ENCODE measurements around the gene FYTTD1. TPM values are rescaled to one million over a fixed set of nuclear protein-coding genes. Genes with fewer than 3 reads are reported as not detected.
A peak's percentile ranks its signal among the peaks of the same experiment; 100 is the strongest.

FYTTD1 gene
- total RNA-seq, 4 donors from 2014 or later, result 34.2 to 46.2 (median 40.3) TPM

DNA sequence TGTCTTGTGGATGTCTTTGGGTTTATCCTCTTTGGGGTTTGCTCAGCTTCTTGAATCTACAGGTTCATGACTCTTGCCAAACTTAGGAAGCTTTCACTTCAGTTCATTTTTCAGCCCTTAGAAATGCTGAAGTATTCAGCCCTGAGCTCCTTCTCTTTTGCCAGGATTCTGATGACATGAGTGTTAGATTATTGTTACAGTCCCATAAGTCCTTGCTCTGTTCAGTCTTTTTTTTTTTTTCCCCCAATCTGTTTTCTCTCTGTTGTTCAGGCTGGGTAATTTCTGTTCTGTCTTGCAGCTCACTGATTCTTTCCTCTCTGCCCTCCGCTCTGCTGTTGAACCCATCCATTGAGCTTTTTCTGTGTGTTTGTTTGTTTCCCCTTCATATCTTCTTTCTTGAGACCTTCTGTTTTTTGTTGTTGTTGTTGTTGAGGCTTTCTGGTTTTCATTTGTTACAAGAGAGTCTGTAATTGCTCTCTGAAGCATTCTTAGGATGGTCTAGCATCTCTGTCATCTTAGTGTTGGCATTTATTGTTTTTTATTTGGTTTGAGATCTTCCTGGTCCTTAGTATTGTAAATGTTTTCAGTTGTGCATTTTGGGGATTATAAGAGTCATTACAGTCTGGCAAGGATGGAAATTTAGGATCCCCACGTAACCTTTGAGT lies 59.8 kb downstream of the FYTTD1 start:
- no peaks in the 10 kb centered on the region for H3K27me3 ChIP-seq
- H3K27ac ChIP-seq, result peak overlapping the region in 1 of 3 donors; percentile 30
- no peaks in the 10 kb centered on the region for H3K9me3 ChIP-seq
- no peak for DNase-seq
- 43 to 49% methylated on average over 2 of the region's 2 CpGs for WGBS, 2 donors
- no peaks in the 10 kb centered on the region for H3K36me3 ChIP-seq
- H3K4me1 ChIP-seq, result peaks cover 9 to 12% of the 10 kb centered on the region in 2 donors
- TF ChIP-seq, protein P1, sequence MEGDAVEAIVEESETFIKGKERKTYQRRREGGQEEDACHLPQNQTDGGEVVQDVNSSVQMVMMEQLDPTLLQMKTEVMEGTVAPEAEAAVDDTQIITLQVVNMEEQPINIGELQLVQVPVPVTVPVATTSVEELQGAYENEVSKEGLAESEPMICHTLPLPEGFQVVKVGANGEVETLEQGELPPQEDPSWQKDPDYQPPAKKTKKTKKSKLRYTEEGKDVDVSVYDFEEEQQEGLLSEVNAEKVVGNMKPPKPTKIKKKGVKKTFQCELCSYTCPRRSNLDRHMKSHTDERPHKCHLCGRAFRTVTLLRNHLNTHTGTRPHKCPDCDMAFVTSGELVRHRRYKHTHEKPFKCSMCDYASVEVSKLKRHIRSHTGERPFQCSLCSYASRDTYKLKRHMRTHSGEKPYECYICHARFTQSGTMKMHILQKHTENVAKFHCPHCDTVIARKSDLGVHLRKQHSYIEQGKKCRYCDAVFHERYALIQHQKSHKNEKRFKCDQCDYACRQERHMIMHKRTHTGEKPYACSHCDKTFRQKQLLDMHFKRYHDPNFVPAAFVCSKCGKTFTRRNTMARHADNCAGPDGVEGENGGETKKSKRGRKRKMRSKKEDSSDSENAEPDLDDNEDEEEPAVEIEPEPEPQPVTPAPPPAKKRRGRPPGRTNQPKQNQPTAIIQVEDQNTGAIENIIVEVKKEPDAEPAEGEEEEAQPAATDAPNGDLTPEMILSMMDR (IDR thresholded peaks at IDR 0.05), result no peak
- TF ChIP-seq POLR2A (IDR thresholded peaks at IDR 0.05), result no peak
- no peak overlapping the region for H3K4me3 ChIP-seq (replicated peaks in 1 of 3)
- intact Hi-C loops (cut with DNase I), result no loop called here

DNA sequence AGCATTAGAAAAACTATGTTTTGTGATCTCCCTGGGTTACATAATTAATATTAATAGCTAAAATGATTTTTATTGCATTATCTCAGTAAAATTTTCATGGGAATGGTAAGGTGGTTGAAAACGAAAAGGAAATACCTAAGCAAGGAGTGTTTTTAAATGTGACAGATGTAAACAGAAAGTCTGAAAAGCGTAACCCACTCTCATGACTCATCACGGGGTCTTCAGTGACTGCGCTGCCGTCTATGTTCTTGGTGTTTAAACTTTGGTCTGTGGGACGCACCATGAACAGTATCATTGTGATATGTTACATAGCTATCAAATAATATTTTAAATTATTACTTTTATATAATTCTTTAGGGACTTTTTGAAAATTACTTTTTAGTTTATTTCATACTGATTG lies 61.2 kb downstream of the FYTTD1 start:
- intact Hi-C loops (cut with DNase I), result no loop called here
- TF ChIP-seq POLR2A (IDR thresholded peaks at IDR 0.05), result no peak
- TF ChIP-seq, protein P1 (IDR thresholded peaks at IDR 0.05), result no peak
- DNase-seq, result no peak
- Histone ChIP-seq H3K9me3 (no peaks in the 10 kb centered on the region), H3K4me3 (replicated peaks in 1 of 3) (no peak overlapping the region), H3K27me3 (no peaks in the 10 kb centered on the region), H3K27ac (no peak overlapping the region), H3K4me1 (peaks cover 9 to 12% of the 10 kb centered on the region in 2 donors), H3K36me3 (no peaks in the 10 kb centered on the region)
- WGBS, 2 donors, result 92% methylated on average over 6 of the region's 6 CpGs

DNA sequence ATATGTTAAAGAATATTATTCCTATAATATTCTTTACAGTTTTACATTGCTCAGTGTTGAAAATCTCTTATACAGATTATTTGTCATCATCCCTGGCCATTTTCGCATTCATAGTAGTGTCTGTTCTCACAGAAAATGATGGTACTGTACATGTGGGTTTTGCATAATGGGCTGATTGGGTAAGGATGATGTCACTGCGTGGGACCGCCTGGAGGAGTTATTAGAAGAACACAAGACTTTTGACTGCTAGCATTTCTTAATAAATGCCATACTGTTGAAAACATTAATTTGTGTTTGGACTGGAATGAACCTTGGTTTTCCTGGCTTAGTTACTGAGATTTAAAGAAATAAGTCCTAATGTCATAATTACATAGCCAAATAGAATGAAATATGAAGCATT lies 61.7 kb downstream of the FYTTD1 start:
- no peak overlapping the region for H3K4me3 ChIP-seq (replicated peaks in 1 of 3)
- intact Hi-C loops (cut with DNase I), result no loop called here
- peaks cover 9 to 12% of the 10 kb centered on the region in 2 donors for H3K4me1 ChIP-seq
- no peak overlapping the region for H3K27ac ChIP-seq
- no peaks in the 10 kb centered on the region for H3K27me3 ChIP-seq
- no peak for DNase-seq
- H3K9me3 ChIP-seq, result no peaks in the 10 kb centered on the region
- WGBS, 2 donors, result 84 to 91% methylated on average over 3 of the region's 3 CpGs
- no peak for TF ChIP-seq POLR2A (IDR thresholded peaks at IDR 0.05)
- TF ChIP-seq, protein P1 (IDR thresholded peaks at IDR 0.05), result no peak
- H3K36me3 ChIP-seq, result no peaks in the 10 kb centered on the region

DNA sequence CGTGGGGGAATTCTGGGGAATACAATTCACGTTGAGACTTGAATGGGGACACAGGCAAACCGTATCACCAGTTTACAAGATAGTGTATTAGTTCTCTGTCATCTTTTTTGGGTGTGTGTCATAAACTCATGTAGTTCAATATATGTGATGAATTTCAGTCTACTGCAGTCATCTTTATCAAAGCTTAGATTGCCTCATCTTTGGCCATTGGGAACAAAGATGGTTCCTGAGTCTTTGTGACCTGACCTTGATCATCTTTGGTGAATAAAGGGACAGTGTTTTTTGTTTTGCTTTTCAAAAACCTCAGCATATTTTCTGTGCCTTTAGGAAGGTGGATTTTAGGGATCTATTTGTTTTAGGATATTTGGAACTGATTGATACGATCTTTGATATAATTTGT lies 64.7 kb downstream of the FYTTD1 start:
- DNase-seq, result no peak
- peaks cover 3 to 6% of the 10 kb centered on the region in 2 donors for H3K4me1 ChIP-seq
- H3K27ac ChIP-seq, result no peak overlapping the region
- H3K4me3 ChIP-seq (replicated peaks in 1 of 3), result no peak overlapping the region
- intact Hi-C loops (cut with DNase I), result no loop called here
- H3K27me3 ChIP-seq, result no peaks in the 10 kb centered on the region
- WGBS, 2 donors, result 91 to 97% methylated on average over 4 of the region's 4 CpGs
- no peak for TF ChIP-seq POLR2A (IDR thresholded peaks at IDR 0.05)
- TF ChIP-seq, protein P1 (IDR thresholded peaks at IDR 0.05), result no peak
- no peaks in the 10 kb centered on the region for H3K9me3 ChIP-seq
- H3K36me3 ChIP-seq, result no peaks in the 10 kb centered on the region

DNA sequence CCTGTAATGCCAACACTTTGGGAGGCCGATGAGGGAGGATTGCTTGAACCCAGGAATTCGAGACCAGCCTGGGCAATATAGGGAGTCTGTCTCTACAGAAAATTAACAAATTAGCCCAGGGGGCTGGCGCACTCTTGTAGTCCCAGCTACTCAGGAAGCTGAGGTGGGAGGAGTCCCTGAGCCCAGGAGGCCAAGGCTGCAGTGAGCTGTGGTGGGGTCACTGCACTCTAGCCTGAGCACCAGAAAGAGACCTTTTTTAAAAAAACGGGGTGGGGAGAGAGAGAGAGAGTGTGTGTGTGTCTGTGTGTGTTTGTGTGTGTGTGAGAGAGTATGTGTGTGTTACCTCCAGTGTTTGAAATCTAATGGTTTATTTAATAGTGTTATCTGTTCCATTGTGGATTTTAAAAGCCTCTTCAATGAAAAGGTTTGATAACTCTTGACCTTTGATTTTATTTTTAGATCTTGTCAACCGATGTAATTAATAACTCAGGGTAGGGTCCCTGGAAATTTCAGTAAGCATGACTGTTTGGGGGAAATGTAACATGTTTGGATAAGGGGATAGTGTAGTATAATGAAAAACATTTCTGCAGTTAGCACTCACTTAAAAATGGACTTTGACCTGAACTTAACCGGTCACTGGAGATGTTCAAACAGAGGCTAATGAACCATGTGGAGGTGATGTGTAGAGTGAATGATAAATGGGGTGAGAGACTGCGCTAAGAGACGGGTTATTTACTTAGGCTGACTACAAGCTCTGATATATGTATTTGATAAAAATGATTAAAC lies 71.1 kb downstream of the FYTTD1 start:
- WGBS, 2 donors, result 77% methylated on average over 8 of the region's 8 CpGs
- intact Hi-C loops (cut with DNase I), result no loop called here
- no peaks in the 10 kb centered on the region for H3K4me1 ChIP-seq
- no peaks in the 10 kb centered on the region for H3K36me3 ChIP-seq
- DNase-seq, result no peak
- no peak overlapping the region for H3K27ac ChIP-seq
- no peak overlapping the region for H3K4me3 ChIP-seq (replicated peaks in 1 of 3)
- H3K27me3 ChIP-seq, result no peaks in the 10 kb centered on the region
- TF ChIP-seq POLR2A (IDR thresholded peaks at IDR 0.05), result no peak
- TF ChIP-seq, protein P1 (IDR thresholded peaks at IDR 0.05), result no peak
- H3K9me3 ChIP-seq, result no peaks in the 10 kb centered on the region

All from thyroid gland (tissue), 4 donors.